ENCODE data around the gene SCYGR2.

The SCYGR2 gene

DNA sequence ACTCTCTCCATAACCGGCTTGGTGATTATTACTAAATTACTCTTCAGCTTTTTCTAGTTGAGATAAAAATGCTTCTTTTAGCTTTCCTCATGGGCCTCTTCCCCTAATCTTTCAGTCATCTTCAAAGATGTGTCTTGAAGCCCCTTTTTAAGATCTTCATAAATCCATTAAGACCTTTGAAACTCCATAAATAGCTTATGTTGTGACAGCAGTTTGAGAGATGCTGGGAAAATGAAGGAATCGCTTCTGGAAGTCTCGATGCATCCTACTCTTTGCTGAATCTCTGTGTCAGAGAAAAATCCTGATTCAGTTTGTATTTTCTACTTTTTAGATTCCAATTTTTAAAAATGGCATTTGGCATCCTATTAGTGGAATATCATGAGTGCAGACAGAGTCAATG lies 31.6 kb downstream of the SCYGR2 start:
- Histone ChIP-seq H3K9me3 (ENCODE audit: control extremely low read depth in 1 of 5, control insufficient read depth in 4 of 5, insufficient read depth in 2 of 5, low read depth in 1 of 5, low read length in 4 of 5) (no peaks in the 10 kb centered on the region), H3K27ac (ENCODE audit: insufficient read depth in 1 of 2, low read depth in 1 of 2, low read length in 2 of 2, poor library complexity in 1 of 2, severe bottlenecking in 2 of 2) (no peak overlapping the region), H3K36me3 (ENCODE audit: control insufficient read depth in 4 of 4, insufficient read depth in 4 of 4, low read length in 3 of 4) (no peaks in the 10 kb centered on the region), H3K27me3 (replicated peaks in 2 of 5; ENCODE audit: control insufficient read depth in 4 of 5, insufficient read depth in 5 of 5, low read length in 4 of 5) (peaks cover 0 to 4% (median 2%) of the 10 kb centered on the region in 5 experiments), H3K4me1 (ENCODE audit: control extremely low read depth in 1 of 4, control insufficient read depth in 4 of 4, insufficient read depth in 4 of 4, low read length in 3 of 4) (no peaks in the 10 kb centered on the region), H3K4me3 (ENCODE audit: control insufficient read depth in 1 of 7, extremely low read depth in 1 of 7, insufficient read depth in 4 of 7, low read depth in 2 of 7, low read length in 6 of 7) (no peak overlapping the region)
- ChIA-PET CTCF (interaction anchor here (0.9 kb wide), 1 partner anchor 13 kb away, joined by 3 read pairs; no protein-coding TSS in a partner anchor), POLR2A (no interaction called here)
- 96% methylated on average over 3 of the region's 3 CpGs for WGBS (ENCODE audit: insufficient coverage)
- DNase-seq, result no peak

DNA sequence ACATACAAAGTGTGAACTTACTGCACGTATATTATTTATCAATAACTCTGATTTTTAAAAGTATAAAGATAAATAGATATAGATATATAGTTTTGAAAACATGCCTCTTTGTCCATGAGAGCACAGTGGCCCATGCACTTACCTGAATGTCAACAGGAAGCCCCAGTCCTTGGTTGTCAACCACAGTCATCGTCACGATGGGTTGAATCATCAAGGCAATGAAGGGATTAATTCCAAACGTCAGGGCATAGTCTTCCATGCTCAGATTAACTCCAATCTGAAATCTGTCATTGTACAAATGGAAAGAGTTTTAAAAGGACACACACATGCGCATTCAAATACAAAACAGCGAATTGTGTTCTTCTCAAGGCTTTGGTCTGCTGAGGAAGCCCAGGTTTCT lies 34.1 kb downstream of the SCYGR2 start:
- POLR2A ChIA-PET, result no interaction called here
- no peak overlapping the region for H3K4me3 ChIP-seq (ENCODE audit: control insufficient read depth in 1 of 7, extremely low read depth in 1 of 7, insufficient read depth in 4 of 7, low read depth in 2 of 7, low read length in 6 of 7)
- H3K27ac ChIP-seq (ENCODE audit: insufficient read depth in 1 of 2, low read depth in 1 of 2, low read length in 2 of 2, poor library complexity in 1 of 2, severe bottlenecking in 2 of 2), result no peak overlapping the region
- DNase-seq, result no peak
- H3K36me3 ChIP-seq (ENCODE audit: control insufficient read depth in 4 of 4, insufficient read depth in 4 of 4, low read length in 3 of 4), result no peaks in the 10 kb centered on the region
- peaks cover 0 to 4% (median 2%) of the 10 kb centered on the region in 5 experiments for H3K27me3 ChIP-seq (replicated peaks in 2 of 5; ENCODE audit: control insufficient read depth in 4 of 5, insufficient read depth in 5 of 5, low read length in 4 of 5)
- 89% methylated on average over 4 of the region's 6 CpGs for WGBS (ENCODE audit: insufficient coverage)
- H3K9me3 ChIP-seq (ENCODE audit: control extremely low read depth in 1 of 5, control insufficient read depth in 4 of 5, insufficient read depth in 2 of 5, low read depth in 1 of 5, low read length in 4 of 5), result no peaks in the 10 kb centered on the region
- CTCF ChIA-PET, result interaction anchor here (0.6 kb wide), 1 partner anchor 240 kb away, joined by 3 read pairs; no protein-coding TSS in a partner anchor
- H3K4me1 ChIP-seq (ENCODE audit: control extremely low read depth in 1 of 4, control insufficient read depth in 4 of 4, insufficient read depth in 4 of 4, low read length in 3 of 4), result no peaks in the 10 kb centered on the region

DNA sequence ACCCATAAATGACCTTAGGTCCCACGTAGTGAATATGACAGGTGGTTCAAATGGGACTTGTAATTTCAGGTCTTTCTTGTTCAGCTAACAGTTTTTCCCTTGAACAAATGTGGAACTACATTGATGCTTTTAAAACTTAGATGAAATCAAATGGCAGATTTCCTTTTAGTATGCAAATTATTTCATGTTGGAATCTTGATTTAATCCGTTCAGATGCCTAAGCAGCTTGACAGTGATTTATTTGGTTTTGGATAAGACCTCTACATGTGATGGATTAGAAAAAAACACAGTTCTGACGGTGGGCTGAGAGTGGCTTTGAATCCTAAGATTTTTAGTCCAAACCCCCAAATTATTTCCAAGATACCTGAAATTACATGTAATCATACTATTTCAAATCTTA lies 35.5 kb downstream of the SCYGR2 start:
- CTCF ChIA-PET, result no interaction called here

DNA sequence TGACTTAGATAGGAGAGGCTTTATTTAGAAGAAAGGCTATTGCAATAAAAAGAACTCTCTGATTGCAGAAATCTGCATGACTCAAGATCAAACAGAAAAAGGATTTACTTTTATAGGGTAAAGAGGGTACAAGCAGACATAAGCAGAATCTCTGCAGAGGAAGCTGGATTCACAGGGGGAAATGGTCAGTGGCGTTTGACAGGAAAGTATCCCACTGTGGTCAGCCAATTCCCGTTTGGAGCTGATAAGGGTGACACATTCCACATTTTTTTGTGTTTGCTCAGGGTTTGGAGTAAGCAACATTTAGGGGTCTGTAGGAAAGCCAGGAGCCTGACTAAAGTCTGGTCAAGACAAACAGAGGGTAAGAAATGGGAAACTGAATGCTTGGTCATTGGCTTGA lies 44.0 kb downstream of the SCYGR2 start:
- DNase-seq, result no peak
- no peaks in the 10 kb centered on the region for H3K36me3 ChIP-seq (ENCODE audit: control insufficient read depth in 4 of 4, insufficient read depth in 4 of 4, low read length in 3 of 4)
- H3K4me3 ChIP-seq (ENCODE audit: control insufficient read depth in 1 of 7, extremely low read depth in 1 of 7, insufficient read depth in 4 of 7, low read depth in 2 of 7, low read length in 6 of 7), result no peak overlapping the region
- no peaks in the 10 kb centered on the region for H3K9me3 ChIP-seq (ENCODE audit: control extremely low read depth in 1 of 5, control insufficient read depth in 4 of 5, insufficient read depth in 2 of 5, low read depth in 1 of 5, low read length in 4 of 5)
- POLR2A ChIA-PET, result no interaction called here
- H3K27ac ChIP-seq (ENCODE audit: insufficient read depth in 1 of 2, low read depth in 1 of 2, low read length in 2 of 2, poor library complexity in 1 of 2, severe bottlenecking in 2 of 2), result no peak overlapping the region
- WGBS (ENCODE audit: insufficient coverage), result 83% methylated on average over 1 of the region's 2 CpGs
- CTCF ChIA-PET, result no interaction called here
- no peaks in the 10 kb centered on the region for H3K27me3 ChIP-seq (replicated peaks in 2 of 5; ENCODE audit: control insufficient read depth in 4 of 5, insufficient read depth in 5 of 5, low read length in 4 of 5)
- H3K4me1 ChIP-seq (ENCODE audit: control extremely low read depth in 1 of 4, control insufficient read depth in 4 of 4, insufficient read depth in 4 of 4, low read length in 3 of 4), result peaks cover 0 to 2% (median 0%) of the 10 kb centered on the region in 4 experiments

More for the DNA sequence above, 35.5 kb downstream of the SCYGR2 start:
- no peak overlapping the region for H3K4me3 ChIP-seq (ENCODE audit: control insufficient read depth in 1 of 7, extremely low read depth in 1 of 7, insufficient read depth in 4 of 7, low read depth in 2 of 7, low read length in 6 of 7)
- no peaks in the 10 kb centered on the region for H3K36me3 ChIP-seq (ENCODE audit: control insufficient read depth in 4 of 4, insufficient read depth in 4 of 4, low read length in 3 of 4)
- no peak overlapping the region for H3K27ac ChIP-seq (ENCODE audit: insufficient read depth in 1 of 2, low read depth in 1 of 2, low read length in 2 of 2, poor library complexity in 1 of 2, severe bottlenecking in 2 of 2)
- H3K9me3 ChIP-seq (ENCODE audit: control extremely low read depth in 1 of 5, control insufficient read depth in 4 of 5, insufficient read depth in 2 of 5, low read depth in 1 of 5, low read length in 4 of 5), result no peaks in the 10 kb centered on the region
- POLR2A ChIA-PET, result no interaction called here
- H3K4me1 ChIP-seq (ENCODE audit: control extremely low read depth in 1 of 4, control insufficient read depth in 4 of 4, insufficient read depth in 4 of 4, low read length in 3 of 4), result no peaks in the 10 kb centered on the region
- peaks cover 0 to 2% (median 0%) of the 10 kb centered on the region in 5 experiments for H3K27me3 ChIP-seq (replicated peaks in 2 of 5; ENCODE audit: control insufficient read depth in 4 of 5, insufficient read depth in 5 of 5, low read length in 4 of 5)
- DNase-seq, result no peak
- 100% methylated on average over 1 of the region's 3 CpGs for WGBS (ENCODE audit: insufficient coverage)

DNA sequence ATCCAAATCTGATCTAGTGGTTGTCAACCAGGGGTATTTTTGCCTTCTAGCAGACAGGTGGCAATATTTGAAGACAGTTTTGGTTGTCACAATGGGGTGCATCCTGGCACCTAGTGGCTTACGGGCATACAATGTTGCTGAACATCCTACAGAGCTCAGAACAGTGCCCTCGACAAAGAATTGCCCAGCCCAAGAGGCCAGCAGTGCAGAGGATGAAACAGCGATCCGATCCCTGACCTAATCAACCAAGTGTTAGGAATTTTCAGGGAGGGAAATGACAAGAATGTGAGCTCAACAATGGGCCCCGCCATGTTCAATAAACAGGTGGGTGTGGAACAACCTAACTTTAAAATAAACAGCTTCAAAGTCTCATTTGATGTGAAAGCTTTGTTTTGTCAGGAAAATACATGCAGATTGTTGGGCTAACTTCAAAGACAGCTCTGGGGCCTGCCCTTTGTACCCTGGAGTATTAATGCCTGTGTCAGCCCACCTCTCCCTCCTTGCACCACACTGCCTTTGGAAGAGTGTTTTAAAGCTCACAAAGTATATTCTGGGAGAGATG lies 45.4 kb downstream of the SCYGR2 start:
- 100% methylated on average over 3 of the region's 5 CpGs for WGBS (ENCODE audit: insufficient coverage)
- Histone ChIP-seq H3K27ac (ENCODE audit: insufficient read depth in 1 of 2, low read depth in 1 of 2, low read length in 2 of 2, poor library complexity in 1 of 2, severe bottlenecking in 2 of 2) (no peak overlapping the region), H3K27me3 (replicated peaks in 2 of 5; ENCODE audit: control insufficient read depth in 4 of 5, insufficient read depth in 5 of 5, low read length in 4 of 5) (no peaks in the 10 kb centered on the region), H3K9me3 (ENCODE audit: control extremely low read depth in 1 of 5, control insufficient read depth in 4 of 5, insufficient read depth in 2 of 5, low read depth in 1 of 5, low read length in 4 of 5) (no peaks in the 10 kb centered on the region), H3K4me3 (ENCODE audit: control insufficient read depth in 1 of 7, extremely low read depth in 1 of 7, insufficient read depth in 4 of 7, low read depth in 2 of 7, low read length in 6 of 7) (no peak overlapping the region), H3K36me3 (ENCODE audit: control insufficient read depth in 4 of 4, insufficient read depth in 4 of 4, low read length in 3 of 4) (no peaks in the 10 kb centered on the region), H3K4me1 (ENCODE audit: control extremely low read depth in 1 of 4, control insufficient read depth in 4 of 4, insufficient read depth in 4 of 4, low read length in 3 of 4) (peaks cover 0 to 2% (median 0%) of the 10 kb centered on the region in 4 experiments)
- ChIA-PET POLR2A (no interaction called here), CTCF (interaction anchor here (0.7 to 1.6 kb wide), 3 partner anchors 14 to 122 kb away, joined by 3 to 6 read pairs (median 3); no protein-coding TSS in a partner anchor)
- DNase-seq, result no peak
